Esophagus muscularis mucosa (tissue), 4 donors: Measurements from ENCODE around the gene OR2T35. TPM values are rescaled to one million over a fixed set of nuclear protein-coding genes. Genes with fewer than 3 reads are reported as not detected.
"Not testable (repeated sequence)": the region's sequence is repeated elsewhere in the genome, so short reads cannot be mapped to it uniquely, and the experiment has no call there.

Experiments
- DNase-seq: peaks from one replicate; pipeline ENCODE4 v3.0.0-alpha.2; 2017; ENCODE audit errors: extremely low spot score
- H3K27ac ChIP-seq, 4 donors: fragments of 200-600 bp; sonication (generic); replicated peaks in 1 of 4; 1 replicate in 3 of 4; 2 replicates in 1 of 4; pipeline ENCODE4 v1.5.1; 2016 to 2019; ENCODE audit warnings: mild to moderate bottlenecking in 1 of 4
- H3K27me3 ChIP-seq, 4 donors: fragments of 200-600 bp; sonication (generic); one replicate each; pipeline versions ENCODE4 v1.5.1 to v1.6.0; 2016 to 2019
- H3K36me3 ChIP-seq, 4 donors: fragments of 200-600 bp; sonication (generic); one replicate each; pipeline ENCODE4 v1.5.1; 2016 to 2019
- H3K4me1 ChIP-seq, 4 donors: fragments of 200-600 bp; sonication (generic); one replicate each; pipeline ENCODE4 v1.5.1; 2016 to 2019
- H3K4me3 ChIP-seq, 4 donors: fragments of 200-600 bp; sonication (generic); 1 replicate in 2 of 4; 2 replicates in 2 of 4; pipeline ENCODE4 v1.5.1; 2016 to 2019; ENCODE audit warnings: mild to moderate bottlenecking in 4 of 4, moderate library complexity in 1 of 4
- H3K9me3 ChIP-seq, 4 donors: fragments of 200-600 bp; sonication (generic); 1 replicate in 3 of 4; 2 replicates in 1 of 4; pipeline ENCODE4 v1.5.1; 2016 to 2019
- EP300 ChIP-seq: sonication (generic); formaldehyde crosslinking; IDR thresholded peaks from one replicate; pipeline ENCODE4 v1.6.1; 2017; ENCODE audit warnings: antibody characterized with exemption
- POLR2A ChIP-seq: fragments of 450-650 bp; IDR thresholded peaks from one replicate; pipeline ENCODE4 v1.6.1; 2017; ENCODE audit warnings: antibody characterized with exemption, moderate library complexity, mild to moderate bottlenecking, low read depth
- POLR2AphosphoS5 ChIP-seq, 2 donors: sonication (generic); formaldehyde crosslinking; IDR thresholded peaks; one replicate each; pipeline ENCODE4 v1.6.1; 2017; ENCODE audit warnings: antibody characterized with exemption in 2 of 2
- WGBS: methylation state at CpG from one replicate; pipeline ENCODE4 v1.1.5; 2018; 5-methylcytosine and 5-hydroxymethylcytosine counted together
- intact Hi-C: fragments of 100-400 bp; cut with DNase I; formaldehyde crosslinking; loops from one replicate; pipeline ENCODE4 v1.15.1; 2023
- total RNA-seq, 4 donors: library from RNA; depleted of rRNA; stranded (reverse); fragments of >200 nt; gene quantifications; one replicate each; pipeline versions ENCODE4 v1.1.0 to v1.2.1, GENCODE V29; 2016
- TF ChIP-seq, protein P1 (sequence below), 3 experiments: fragments of 200-600 bp in 2 of 3; fragments of 450-650 bp in 1 of 3; sonication (generic) in 2 of 3; IDR thresholded peaks; one replicate each; pipeline ENCODE4 v1.5.1; 2017 to 2019; ENCODE audit warnings: antibody characterized with exemption in 3 of 3, mild to moderate bottlenecking in 2 of 3, moderate library complexity in 1 of 3

Gene OR2T35, protein sequence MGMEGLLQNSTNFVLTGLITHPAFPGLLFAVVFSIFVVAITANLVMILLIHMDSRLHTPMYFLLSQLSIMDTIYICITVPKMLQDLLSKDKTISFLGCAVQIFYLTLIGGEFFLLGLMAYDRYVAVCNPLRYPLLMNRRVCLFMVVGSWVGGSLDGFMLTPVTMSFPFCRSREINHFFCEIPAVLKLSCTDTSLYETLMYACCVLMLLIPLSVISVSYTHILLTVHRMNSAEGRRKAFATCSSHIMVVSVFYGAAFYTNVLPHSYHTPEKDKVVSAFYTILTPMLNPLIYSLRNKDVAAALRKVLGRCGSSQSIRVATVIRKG
- not detected for total RNA-seq

DNA sequence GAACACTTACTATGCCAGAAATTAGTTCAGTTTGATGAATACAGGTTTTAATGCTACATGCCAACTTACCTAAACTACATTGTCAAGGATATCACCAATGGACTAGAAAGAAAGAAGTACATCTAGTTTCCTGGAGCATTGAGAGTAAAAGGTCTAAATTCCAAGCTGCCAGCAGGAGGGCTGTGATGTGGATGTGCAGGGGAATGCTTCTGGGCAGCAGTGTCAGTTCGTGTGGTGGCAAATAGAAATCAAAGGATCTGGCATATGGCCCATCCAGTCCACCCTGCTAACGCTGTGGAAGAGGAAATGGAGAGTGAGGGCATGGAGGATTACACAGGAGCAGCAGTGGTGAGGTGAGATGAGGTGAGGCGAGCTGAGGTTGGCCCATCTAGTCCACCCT, at the start of gene OR2T35:
TSS of gene OR2T35 (minus strand) at position 101 of the 400 bp plus-strand sequence. CDS start 6,020 bp downstream, outside the sequence.
- H3K4me3 ChIP-seq, H3K27ac ChIP-seq, H3K9me3 ChIP-seq, H3K4me1 ChIP-seq, intact Hi-C loops, DNase-seq, H3K36me3 ChIP-seq, H3K27me3 ChIP-seq: not testable (repeated sequence)
- WGBS, result 56% methylated on average over 3 of the region's 3 CpGs

DNA sequence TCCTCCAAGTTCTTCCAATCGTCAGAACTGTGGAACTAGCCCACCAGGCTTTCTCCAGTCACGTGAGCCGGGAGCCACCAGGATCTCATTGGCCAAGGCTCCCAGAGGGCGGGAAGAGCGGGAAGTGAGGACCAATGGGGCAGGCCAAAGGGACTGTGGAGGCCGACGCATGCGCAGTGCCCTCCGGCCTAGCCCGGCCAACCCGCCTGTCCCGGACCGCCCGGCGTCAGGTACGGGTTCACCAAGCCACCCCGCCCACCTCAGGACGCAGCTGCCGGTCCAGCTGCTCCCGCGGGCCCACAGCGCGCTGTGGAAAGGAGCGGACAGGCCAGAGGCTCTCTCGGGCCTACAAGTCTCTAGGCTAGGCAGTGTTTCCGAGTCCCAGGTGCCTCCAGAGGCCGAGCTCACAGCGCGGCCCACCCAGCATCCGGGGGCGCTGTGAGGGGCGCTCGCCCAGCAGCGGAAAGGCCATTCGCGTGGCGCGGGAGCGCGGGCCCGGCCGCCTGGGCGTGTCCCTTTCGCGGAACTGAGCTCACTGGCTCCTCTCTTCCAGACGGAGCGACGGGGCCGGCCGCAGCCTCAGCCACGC, 46.6 kb upstream of the OR2T35 start:
- intact Hi-C loops, result no loop called here
- WGBS, result 65% methylated on average over 26 of the region's 51 CpGs
- Histone ChIP-seq H3K36me3 (no peaks in the 10 kb centered on the region), H3K27ac (no peak overlapping the region), H3K4me1 (peaks cover 0 to 14% (median 4%) of the 10 kb centered on the region in 4 donors), H3K4me3 (no peak overlapping the region), H3K9me3 (peaks cover 0 to 4% (median 0%) of the 10 kb centered on the region in 4 donors), H3K27me3 (peaks cover 0 to 6% (median 0%) of the 10 kb centered on the region in 4 donors)
- no peak for DNase-seq
- TF ChIP-seq EP300 (no peak), POLR2A (no peak), POLR2AphosphoS5 (IDR thresholded peaks at IDR 0.05) (no peak)
- TF ChIP-seq, protein P1, sequence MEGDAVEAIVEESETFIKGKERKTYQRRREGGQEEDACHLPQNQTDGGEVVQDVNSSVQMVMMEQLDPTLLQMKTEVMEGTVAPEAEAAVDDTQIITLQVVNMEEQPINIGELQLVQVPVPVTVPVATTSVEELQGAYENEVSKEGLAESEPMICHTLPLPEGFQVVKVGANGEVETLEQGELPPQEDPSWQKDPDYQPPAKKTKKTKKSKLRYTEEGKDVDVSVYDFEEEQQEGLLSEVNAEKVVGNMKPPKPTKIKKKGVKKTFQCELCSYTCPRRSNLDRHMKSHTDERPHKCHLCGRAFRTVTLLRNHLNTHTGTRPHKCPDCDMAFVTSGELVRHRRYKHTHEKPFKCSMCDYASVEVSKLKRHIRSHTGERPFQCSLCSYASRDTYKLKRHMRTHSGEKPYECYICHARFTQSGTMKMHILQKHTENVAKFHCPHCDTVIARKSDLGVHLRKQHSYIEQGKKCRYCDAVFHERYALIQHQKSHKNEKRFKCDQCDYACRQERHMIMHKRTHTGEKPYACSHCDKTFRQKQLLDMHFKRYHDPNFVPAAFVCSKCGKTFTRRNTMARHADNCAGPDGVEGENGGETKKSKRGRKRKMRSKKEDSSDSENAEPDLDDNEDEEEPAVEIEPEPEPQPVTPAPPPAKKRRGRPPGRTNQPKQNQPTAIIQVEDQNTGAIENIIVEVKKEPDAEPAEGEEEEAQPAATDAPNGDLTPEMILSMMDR (IDR thresholded peaks at IDR 0.05), result no peak

DNA sequence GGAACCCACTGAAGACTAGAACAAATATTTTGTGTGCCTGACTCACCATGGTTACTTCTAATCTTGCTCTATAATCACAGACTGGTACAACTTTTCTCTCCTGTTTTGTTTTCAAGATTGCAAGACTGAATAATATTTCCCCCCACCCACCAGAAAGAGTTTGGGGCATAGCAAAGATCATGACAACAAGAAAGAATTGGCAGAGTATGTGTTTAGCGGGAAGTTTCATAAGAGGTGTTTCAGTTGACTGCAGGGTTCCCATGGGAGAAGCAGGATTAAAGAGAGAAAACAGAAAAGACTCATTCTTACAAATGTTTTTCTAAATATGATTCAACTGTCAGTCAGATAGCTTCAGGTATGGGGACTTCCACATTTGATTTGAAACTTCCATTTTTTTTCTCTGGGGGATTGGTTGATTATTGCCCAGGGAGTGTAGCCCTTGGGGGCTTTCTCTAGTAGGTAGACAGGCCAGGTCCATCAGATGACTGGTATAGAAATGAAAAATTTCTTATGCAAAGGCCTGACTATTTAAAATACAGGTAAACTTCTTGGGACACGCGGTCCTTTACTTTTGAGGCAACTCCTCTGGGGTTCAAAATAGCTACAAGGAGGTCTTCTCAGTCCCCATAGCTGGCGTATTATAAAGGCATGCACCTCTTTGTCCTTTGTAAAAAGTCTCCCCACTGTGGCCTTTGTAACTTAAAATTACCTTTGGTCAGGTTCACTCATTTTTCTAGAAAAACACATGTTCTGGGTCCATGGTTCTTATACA, 43.6 kb upstream of the OR2T35 start:
- intact Hi-C loops, result no loop called here
- TF ChIP-seq POLR2A (no peak), EP300 (no peak)
- peaks cover 0 to 10% (median 0%) of the 10 kb centered on the region in 4 donors for H3K27me3 ChIP-seq
- no peaks in the 10 kb centered on the region for H3K36me3 ChIP-seq
- WGBS, result 82% methylated on average over 4 of the region's 4 CpGs
- H3K4me3 ChIP-seq, result no peak overlapping the region
- no peak for DNase-seq
- no peak overlapping the region for H3K27ac ChIP-seq
- H3K4me1 ChIP-seq, result no peaks in the 10 kb centered on the region
- H3K9me3 ChIP-seq, result peaks cover 0 to 4% (median 0%) of the 10 kb centered on the region in 4 donors

DNA sequence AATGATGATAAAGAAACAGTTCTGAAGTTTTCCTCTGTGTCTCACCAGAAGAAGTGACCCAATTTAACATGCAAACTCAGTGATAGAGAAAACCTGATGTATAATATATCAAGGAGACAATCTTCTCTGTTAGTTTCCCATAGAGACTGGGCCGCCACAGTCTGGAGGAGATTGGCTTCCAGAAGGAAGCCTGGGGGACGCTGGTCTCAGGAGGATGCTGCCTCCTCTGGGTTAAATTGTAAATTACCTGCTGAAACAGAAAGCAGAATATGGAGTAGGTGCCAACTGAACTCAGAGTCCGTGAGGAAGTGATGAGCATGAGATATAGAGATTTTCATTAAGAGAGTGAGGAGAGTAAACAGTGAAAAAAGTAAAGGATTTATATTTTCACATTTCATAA, 41.7 kb upstream of the OR2T35 start:
- intact Hi-C loops, result no loop called here
- no peak for DNase-seq
- Histone ChIP-seq H3K27me3 (peaks cover 0 to 11% (median 0%) of the 10 kb centered on the region in 4 donors), H3K9me3 (peaks cover 0 to 4% (median 0%) of the 10 kb centered on the region in 4 donors), H3K27ac (no peak overlapping the region), H3K4me1 (no peaks in the 10 kb centered on the region), H3K36me3 (no peaks in the 10 kb centered on the region), H3K4me3 (no peak overlapping the region)
- 47% methylated on average over 3 of the region's 3 CpGs for WGBS
- TF ChIP-seq, protein P1 (IDR thresholded peaks at IDR 0.05), result no peak
- TF ChIP-seq EP300 (no peak), POLR2A (no peak), POLR2AphosphoS5 (IDR thresholded peaks at IDR 0.05) (no peak)

DNA sequence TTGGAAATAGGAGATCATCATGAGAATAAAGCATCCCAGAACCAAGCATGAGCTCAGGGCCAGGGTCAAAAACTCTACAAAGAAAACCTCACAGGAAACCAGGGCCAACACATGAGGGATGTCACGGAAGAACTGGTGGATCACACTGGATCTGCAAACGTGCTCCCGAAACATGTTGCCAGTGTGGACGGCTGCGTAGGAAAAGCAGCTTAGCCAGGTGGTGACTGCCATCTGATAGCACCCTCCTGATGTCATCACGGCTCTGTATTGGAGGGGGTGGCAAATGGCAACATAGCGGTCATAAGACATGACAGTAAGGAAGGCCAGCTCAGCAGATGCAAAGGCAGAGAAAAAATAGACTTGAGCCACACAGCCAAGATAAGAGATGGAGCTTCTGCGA, 36.6 kb upstream of the OR2T35 start:
- Histone ChIP-seq H3K4me3 (no peak overlapping the region), H3K27me3 (peaks cover 0 to 11% (median 0%) of the 10 kb centered on the region in 4 donors), H3K36me3 (no peaks in the 10 kb centered on the region), H3K27ac (no peak overlapping the region), H3K4me1 (no peaks in the 10 kb centered on the region), H3K9me3 (no peaks in the 10 kb centered on the region)
- intact Hi-C loops, result no loop called here
- no peak for DNase-seq
- TF ChIP-seq POLR2A, result no peak
- TF ChIP-seq, protein P1 (IDR thresholded peaks at IDR 0.05), result no peak
- TF ChIP-seq POLR2AphosphoS5 (IDR thresholded peaks at IDR 0.05), result no peak
- TF ChIP-seq EP300, result no peak
- WGBS, result 79% methylated on average over 8 of the region's 8 CpGs
